Activated CD4-positive, alpha-beta memory T cell treated with anti-CD3 and anti-CD28 coated beads for 36 hours (primary cell): Measurements from ENCODE around the gene DBNL. TPM values are rescaled to one million over a fixed set of nuclear protein-coding genes. Genes with fewer than 3 reads are reported as not detected.
"Not testable (repeated sequence)": the region's sequence is repeated elsewhere in the genome, so short reads cannot be mapped to it uniquely, and the experiment has no call there.

ENCODE experiments used
- CTCF ChIA-PET: fragments of 350-600 bp; sonication (Branson Sonifier 250); formaldehyde crosslinking; loops from one replicate; lab custom pipeline; 2021; ENCODE audit warnings: antibody characterized with exemption, inconsistent platforms; lab: Charles Lee
- POLR2A ChIA-PET: fragments of 350-600 bp; sonication (Branson Sonifier 250); formaldehyde crosslinking; loops from one replicate; lab custom pipeline; 2021; ENCODE audit warnings: antibody characterized with exemption; lab: Charles Lee
- DNase-seq: peaks from one replicate; pipeline ENCODE4 v3.0.0-alpha.2; 2020
- H3K27ac Mint-ChIP-seq: one replicate; pipeline ENCODE4 v1.8.0; 2021; ENCODE audit warnings: mixed read lengths
- H3K27me3 Mint-ChIP-seq: one replicate; pipeline ENCODE4 v1.8.0; 2021; ENCODE audit warnings: mixed read lengths
- H3K36me3 Mint-ChIP-seq: one replicate; pipeline ENCODE4 v1.8.0; 2021; ENCODE audit warnings: mixed read lengths
- H3K4me1 Mint-ChIP-seq: one replicate; pipeline ENCODE4 v1.8.0; 2021; ENCODE audit warnings: low read depth, mixed read lengths
- H3K4me3 Mint-ChIP-seq: one replicate; pipeline ENCODE4 v1.8.0; 2021; ENCODE audit warnings: mild to moderate bottlenecking, mixed read lengths
- H3K9me3 Mint-ChIP-seq: one replicate; pipeline ENCODE4 v1.8.0; 2021; ENCODE audit warnings: mixed read lengths
- intact Hi-C: fragments of 100-400 bp; cut with micrococcal nuclease; formaldehyde crosslinking; loops from one replicate; pipeline ENCODE4 v1.15.1; 2023
- total RNA-seq, 2 experiments: library from RNA; stranded (reverse); gene quantifications; one replicate each; pipeline ENCODE4 v1.2.3, GENCODE V29; 2021

Gene DBNL
- total RNA-seq, 2 experiments from 2014 or later = 128 to 129 TPM

- CTCF ChIA-PET = not testable (repeated sequence)
Measured at GRCh38 chr7:44032031-44032430, 12.5 kb upstream of the DBNL start.

DNA sequence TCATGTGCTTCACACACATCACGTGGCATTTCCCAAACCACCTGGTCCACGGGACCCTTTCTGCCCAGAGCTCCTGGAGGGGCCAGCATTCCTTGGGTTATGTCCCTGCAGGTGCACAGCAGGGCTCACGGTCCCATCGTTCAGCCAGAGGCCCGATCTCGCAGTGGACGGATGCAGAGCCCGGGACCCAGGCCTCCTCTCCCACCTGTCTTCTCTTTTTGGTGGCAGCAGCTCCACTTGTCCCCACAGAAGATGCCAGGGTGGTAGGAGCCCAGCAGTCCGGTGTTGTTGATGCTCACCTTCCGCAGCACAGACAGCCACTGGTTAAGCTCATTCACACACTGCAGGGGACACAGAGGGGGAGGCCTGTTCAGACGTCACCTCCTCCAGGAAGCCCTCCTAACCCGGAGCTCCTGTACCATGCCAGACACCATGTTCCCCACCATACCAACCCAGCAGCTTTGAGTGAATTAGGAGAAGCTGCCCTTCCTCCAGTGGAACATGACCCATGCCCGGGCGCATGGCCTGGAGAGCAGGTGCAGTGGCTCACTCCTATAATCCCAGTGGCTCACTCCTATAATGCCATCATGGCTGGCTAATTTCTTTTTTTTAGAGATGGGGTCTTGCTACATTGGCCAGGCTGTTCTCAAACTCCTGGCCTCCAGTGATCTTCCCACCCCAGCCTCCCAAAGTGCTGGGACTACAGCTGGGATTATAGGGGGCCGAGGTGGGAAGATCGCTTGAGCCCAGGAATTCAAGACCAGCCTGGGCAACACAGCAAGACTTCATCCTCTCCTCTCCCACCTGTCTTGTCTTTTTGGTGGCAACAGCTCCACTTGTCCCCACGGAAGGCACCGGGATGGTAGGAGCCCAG, 10.3 kb upstream of the DBNL start:
- H3K27ac Mint-ChIP-seq, H3K4me3 Mint-ChIP-seq, H3K36me3 Mint-ChIP-seq, H3K9me3 Mint-ChIP-seq, DNase-seq, intact Hi-C loops, H3K27me3 Mint-ChIP-seq, H3K4me1 Mint-ChIP-seq: not testable (repeated sequence)
- POLR2A ChIA-PET = interaction anchor here (1.1 kb wide), 1 partner anchor 10 kb away, joined by 4 read pairs; no protein-coding TSS in a partner anchor
- CTCF ChIA-PET = interaction anchor here (0.6 kb wide), 1 partner anchor 641 kb away, joined by 3 read pairs; no protein-coding TSS in a partner anchor

More at GRCh38 chr7:44032031-44032430, 12.5 kb upstream of the DBNL start:
- H3K27me3 Mint-ChIP-seq, POLR2A ChIA-PET, H3K9me3 Mint-ChIP-seq, H3K4me3 Mint-ChIP-seq, DNase-seq, H3K36me3 Mint-ChIP-seq, intact Hi-C loops, H3K4me1 Mint-ChIP-seq, H3K27ac Mint-ChIP-seq: not testable (repeated sequence)

- H3K27ac Mint-ChIP-seq, intact Hi-C loops, CTCF ChIA-PET, H3K9me3 Mint-ChIP-seq, H3K4me3 Mint-ChIP-seq, H3K27me3 Mint-ChIP-seq, POLR2A ChIA-PET, H3K36me3 Mint-ChIP-seq: not testable (repeated sequence)
- DNase-seq = peak; percentile 55
- H3K4me1 Mint-ChIP-seq = peaks cover 10% of the 10 kb centered on the region
Measured at GRCh38 chr7:44036364-44036763, 8.1 kb upstream of the DBNL start.

GRCh38 chr7:44037951-44038350, 6.6 kb upstream of the DBNL start:
- H3K9me3 Mint-ChIP-seq, POLR2A ChIA-PET, H3K27ac Mint-ChIP-seq, H3K36me3 Mint-ChIP-seq, CTCF ChIA-PET, DNase-seq, intact Hi-C loops, H3K27me3 Mint-ChIP-seq, H3K4me3 Mint-ChIP-seq: not testable (repeated sequence)
- H3K4me1 Mint-ChIP-seq = peaks cover 10% of the 10 kb centered on the region

DNA sequence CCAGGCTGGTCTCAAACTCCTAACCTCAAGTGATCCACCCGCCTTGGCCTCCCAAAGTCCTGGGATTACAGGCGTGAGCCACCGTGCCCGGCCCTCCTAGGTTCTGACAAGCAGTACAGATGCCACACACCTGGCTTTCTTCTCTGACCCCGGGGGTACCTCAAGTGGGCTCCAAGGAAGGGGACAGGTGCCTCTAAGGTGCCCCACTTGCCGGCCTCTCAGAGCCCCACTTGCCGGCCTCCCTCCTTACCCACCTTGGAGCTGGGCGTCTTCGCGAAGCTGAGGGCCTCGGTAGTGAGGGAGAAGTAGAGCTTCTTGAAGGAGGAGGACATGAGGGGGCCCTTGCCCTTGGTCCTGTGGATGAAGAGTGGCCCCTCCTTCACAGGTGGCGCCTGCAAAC, 5.9 kb upstream of the DBNL start:
- POLR2A ChIA-PET, intact Hi-C loops, H3K27me3 Mint-ChIP-seq, DNase-seq, H3K9me3 Mint-ChIP-seq, H3K36me3 Mint-ChIP-seq, H3K27ac Mint-ChIP-seq, CTCF ChIA-PET, H3K4me3 Mint-ChIP-seq: not testable (repeated sequence)
- H3K4me1 Mint-ChIP-seq = peaks cover 10% of the 10 kb centered on the region

DNA sequence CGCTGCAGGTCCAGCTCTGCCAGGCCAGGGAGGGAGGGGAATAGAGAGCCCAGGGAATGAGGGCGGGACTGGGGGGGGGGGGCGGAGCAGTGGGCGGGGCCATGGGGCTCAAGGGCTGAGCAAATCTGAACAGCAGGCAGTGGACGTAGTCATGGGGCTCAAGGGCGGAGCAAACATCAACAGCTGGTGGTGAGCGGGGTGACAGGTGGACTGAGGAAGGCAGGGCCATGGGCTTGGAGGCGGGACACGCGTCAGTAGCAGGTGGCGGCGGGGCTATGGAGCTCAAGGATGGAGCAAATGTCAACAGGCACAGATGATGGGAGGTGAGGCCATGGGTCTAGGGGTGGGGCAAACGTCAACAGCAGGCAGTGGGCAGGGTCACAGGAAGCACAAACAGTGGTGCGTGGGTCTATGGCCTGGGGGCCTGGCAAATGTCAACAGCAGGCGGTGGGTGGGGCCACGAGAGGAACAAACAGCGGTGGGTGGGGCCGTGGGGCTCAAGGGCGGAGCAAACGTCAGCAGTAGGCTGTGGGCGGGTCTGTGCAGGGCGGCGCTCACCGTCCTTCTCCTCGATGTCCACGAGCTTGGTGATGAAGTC, 5.4 kb upstream of the DBNL start:
- H3K4me1 Mint-ChIP-seq = peaks cover 15% of the 10 kb centered on the region
- peak overlapping the region; percentile 60 for H3K4me3 Mint-ChIP-seq
- peak overlapping the region; percentile 65 for H3K27ac Mint-ChIP-seq
- peak; percentile 92 for DNase-seq
- CTCF ChIA-PET, H3K27me3 Mint-ChIP-seq, H3K36me3 Mint-ChIP-seq, H3K9me3 Mint-ChIP-seq, POLR2A ChIA-PET, intact Hi-C loops: not testable (repeated sequence)

GRCh38 chr7:44039800-44040492, 4.6 kb upstream of the DBNL start:
- Mint-ChIP-seq H3K4me1 (peaks cover 16% of the 10 kb centered on the region), H3K27ac (peak overlapping the region; percentile 72), H3K4me3 (peak overlapping the region; percentile 69)
- intact Hi-C loops = loop anchor here (10.0 kb wide), 2 partner anchors 115 to 385 kb away; partner anchors contain the start of gene UBE2D4
- H3K9me3 Mint-ChIP-seq, H3K27me3 Mint-ChIP-seq, POLR2A ChIA-PET, H3K36me3 Mint-ChIP-seq, DNase-seq: not testable (repeated sequence)
- CTCF ChIA-PET = interaction anchor here (0.6 kb wide), 1 partner anchor 20 kb away, joined by 3 read pairs; no protein-coding TSS in a partner anchor

- peak overlapping the region; percentile 81 for H3K4me3 Mint-ChIP-seq
- H3K9me3 Mint-ChIP-seq, H3K36me3 Mint-ChIP-seq, H3K27me3 Mint-ChIP-seq, POLR2A ChIA-PET: not testable (repeated sequence)
- intact Hi-C loops = loop anchor here (10.0 kb wide), 2 partner anchors 116 to 386 kb away; partner anchors contain the start of gene UBE2D4
- CTCF ChIA-PET = interaction anchor here (0.6 to 1.0 kb wide), 2 partner anchors 13 to 20 kb away, joined by 3 read pairs; no protein-coding TSS in a partner anchor
- H3K27ac Mint-ChIP-seq = peak overlapping the region; percentile 88
- peaks cover 20% of the 10 kb centered on the region for H3K4me1 Mint-ChIP-seq
- peak; percentile 77 for DNase-seq
Measured at GRCh38 chr7:44040493-44040891, 4.0 kb upstream of the DBNL start.

DNA sequence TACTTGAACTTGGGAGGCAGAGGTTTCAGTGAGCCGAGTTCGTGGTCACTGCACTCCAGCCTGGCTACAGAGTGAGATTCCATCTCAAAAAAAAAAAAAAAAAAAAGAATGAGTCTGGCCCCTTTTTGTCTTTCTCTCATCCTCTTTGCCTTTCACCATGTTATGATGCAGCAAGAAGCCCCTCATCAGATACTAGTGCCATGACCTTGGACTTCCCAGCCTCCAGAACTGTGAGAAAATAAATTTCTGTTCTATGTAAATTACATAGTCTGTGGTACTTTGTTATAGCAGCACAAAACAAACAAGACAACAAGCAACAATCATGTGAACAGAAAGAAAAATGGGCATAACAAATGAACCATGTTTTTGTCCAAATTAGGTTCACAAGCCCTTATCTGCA, 2.3 kb upstream of the DBNL start:
- no peaks in the 10 kb centered on the region for H3K9me3 Mint-ChIP-seq
- ChIA-PET CTCF (no interaction called here), POLR2A (no interaction called here)
- peak overlapping the region; percentile 31 for H3K4me3 Mint-ChIP-seq
- H3K27ac Mint-ChIP-seq = peak overlapping the region; percentile 46
- peaks cover 37% of the 10 kb centered on the region for H3K4me1 Mint-ChIP-seq
- H3K27me3 Mint-ChIP-seq = no peaks in the 10 kb centered on the region
- intact Hi-C loops = loop anchor here (10.0 kb wide), 2 partner anchors 117 to 387 kb away; partner anchors contain the start of gene UBE2D4
- peaks cover 21% of the 10 kb centered on the region for H3K36me3 Mint-ChIP-seq
- no peak for DNase-seq

- Mint-ChIP-seq H3K9me3 (no peaks in the 10 kb centered on the region), H3K4me3 (peak overlapping the region; percentile 90), H3K36me3 (peaks cover 30% of the 10 kb centered on the region), H3K4me1 (peaks cover 46% of the 10 kb centered on the region), H3K27ac (peak overlapping the region; percentile 88), H3K27me3 (no peaks in the 10 kb centered on the region)
- CTCF ChIA-PET = interaction anchor here (1.0 to 2.1 kb wide), 2 partner anchors 9 to 24 kb away, joined by 4 to 15 read pairs; no protein-coding TSS in a partner anchor
- POLR2A ChIA-PET = interaction anchor here (0.6 to 3.3 kb wide), 6 partner anchors 9 to 756 kb away, joined by 3 to 16 read pairs (median 4); no protein-coding TSS in a partner anchor
- intact Hi-C loops = loop anchor here (1.0 to 10.0 kb wide), 3 partner anchors 38 to 389 kb away; partner anchors contain the start of genes POLM and UBE2D4
- peak; percentile 17 for DNase-seq
Measured at GRCh38 chr7:44043902-44044301, 600 bp upstream of the DBNL start.

- Mint-ChIP-seq H3K27me3 (no peaks in the 10 kb centered on the region), H3K36me3 (peaks cover 32% of the 10 kb centered on the region), H3K4me3 (peak overlapping the region; percentile 90), H3K27ac (peak overlapping the region; percentile 86), H3K4me1 (peaks cover 54% of the 10 kb centered on the region), H3K9me3 (no peaks in the 10 kb centered on the region)
- CTCF ChIA-PET = interaction anchor here (0.6 to 2.1 kb wide), 4 partner anchors 17 to 39 kb away, joined by 3 to 15 read pairs (median 4); no protein-coding TSS in a partner anchor
- POLR2A ChIA-PET = interaction anchor here (0.8 to 3.3 kb wide), 4 partner anchors 22 to 66 kb away, joined by 4 to 16 read pairs (median 6); no protein-coding TSS in a partner anchor
- intact Hi-C loops = loop anchor here (1.0 to 10.0 kb wide), 4 partner anchors 23 to 391 kb away; partner anchors contain the start of gene UBE2D4
- no peak for DNase-seq
Measured at GRCh38 chr7:44045226-44046014, 918 bp downstream of the DBNL start.
